HepG2 (cell line): ENCODE data around the gene NFE2. TPM values are rescaled to one million over a fixed set of nuclear protein-coding genes. Genes with fewer than 3 reads are reported as not detected.

ENCODE experiments used
- KLF6 ChIP-seq: IDR thresholded peaks from 2 replicates; pipeline ENCODE4 v1.8.0; 2016; ENCODE audit warnings: missing biosample characterization, missing genetic modification reagents
- SOX6 ChIP-seq, 2 experiments: fragments of 450-650 bp in 1 of 2; sonication (generic) in 1 of 2; formaldehyde crosslinking in 1 of 2; IDR thresholded peaks; 2 replicates each; pipeline versions ENCODE4 v1.4.0 to v1.6.1; 2017 to 2020; ENCODE audit warnings: antibody characterized with exemption in 1 of 2, mild to moderate bottlenecking in 1 of 2, missing genetic modification reagents in 1 of 2
- ZBTB4 ChIP-seq: sonication (generic); formaldehyde crosslinking; IDR thresholded peaks from 2 replicates; pipeline ENCODE4 v1.4.0; 2020; ENCODE audit warnings: missing genetic modification reagents, mild to moderate bottlenecking, borderline replicate concordance
- ZBTB40 ChIP-seq, 2 experiments: fragments of 450-650 bp in 1 of 2; sonication (generic) in 1 of 2; formaldehyde crosslinking in 1 of 2; IDR thresholded peaks; 2 replicates each; pipeline versions ENCODE4 v1.6.1 to v1.8.0; 2016 to 2022; ENCODE audit warnings: antibody characterized with exemption in 1 of 2, mild to moderate bottlenecking in 1 of 2, missing genetic modification reagents in 1 of 2
- ZBTB46 ChIP-seq: sonication (generic); formaldehyde crosslinking; IDR thresholded peaks from 2 replicates; pipeline ENCODE4 v1.4.0; 2020; ENCODE audit warnings: mild to moderate bottlenecking, missing genetic modification reagents, borderline replicate concordance
- ZNF232 ChIP-seq: sonication (generic); formaldehyde crosslinking; IDR thresholded peaks from 2 replicates; pipeline ENCODE4 v1.4.0; 2020; ENCODE audit warnings: missing genetic modification reagents, borderline replicate concordance
- ZNF547 ChIP-seq: sonication (generic); formaldehyde crosslinking; IDR thresholded peaks from 2 replicates; pipeline ENCODE4 v1.5.1; 2020; ENCODE audit warnings: mild to moderate bottlenecking, missing genetic modification reagents
- ZNF772 ChIP-seq: sonication (generic); formaldehyde crosslinking; IDR thresholded peaks from 2 replicates; pipeline ENCODE4 v1.5.0; 2020; ENCODE audit warnings: mild to moderate bottlenecking, missing genetic modification reagents
- ZSCAN29 ChIP-seq: sonication (generic); formaldehyde crosslinking; conservative IDR thresholded peaks from 2 replicates; pipeline ENCODE4 v1.4.0; 2020; ENCODE audit warnings: mild to moderate bottlenecking, missing genetic modification reagents
- ZUFSP ChIP-seq: sonication (generic); formaldehyde crosslinking; IDR thresholded peaks from 2 replicates; pipeline ENCODE4 v1.9.0; 2021; ENCODE audit warnings: missing genetic modification reagents, mild to moderate bottlenecking, borderline replicate concordance
- polyA plus RNA-seq, 8 experiments: library from polyadenylated mRNA; depleted of rRNA in 3 of 8; stranded (reverse) in 7 of 8; unstranded in 1 of 8; fragments of >200 nt; fragmentation: Illumina TruSeq in 4 of 8; extraction: Trizol in 4 of 8; gene quantifications; 2 replicates each; pipeline versions ENCODE4 v1.2.1 to v1.2.3, GENCODE V29; 2011 to 2016; ENCODE audit warnings: low read depth in 4 of 8, missing spikeins in 1 of 8, mixed read lengths in 1 of 8; ENCODE audit not compliant: insufficient read depth in 1 of 8
- total RNA-seq, 5 experiments: library from RNA; depleted of rRNA; stranded (reverse); fragments of >200 nt; fragmentation: Illumina TruSeq; extraction: Trizol; gene quantifications; 2 replicates each; pipeline ENCODE4 v1.2.3, GENCODE V29; 2016; ENCODE audit warnings: low read depth in 1 of 5

Gene NFE2
- total and polyA plus RNA-seq, 2 of the 13 experiments (the other 11 are each of a cell fraction or from before 2014, with no cell fraction given), result 4.5 to 7.8 TPM

GRCh38 chr12:54279632-54280467 lies 21.0 kb downstream of the NFE2 start, which contains the start of gene CBX5 (continued):
- TF ChIP-seq KLF6 (CRISPR knock-in tag) (peak; percentile 57; the same call in 1 of the 2 replicates), ZNF772 (no peak), ZNF547 (CRISPR knock-in tag) (peak; percentile 48), ZNF232 (CRISPR knock-in tag) (peak; percentile 47; the same call in 1 of the 2 replicates), ZBTB40 (IDR thresholded peaks at IDR 0.05) (no peak), ZBTB40 (CRISPR knock-in tag; IDR thresholded peaks at IDR 0.05) (peak; percentile 21; the same call in 1 of the 2 replicates), ZUFSP (CRISPR knock-in tag) (no peak), ZBTB46 (no peak), SOX6 (IDR thresholded peaks at IDR 0.05) (no peak), SOX6 (CRISPR knock-in tag; IDR thresholded peaks at IDR 0.05) (peak; percentile 53), ZBTB4 (CRISPR knock-in tag) (no peak), ZSCAN29 (CRISPR knock-in tag) (no peak)
